ENCODE measurements around the gene RNF41.
A peak's percentile ranks its signal among the peaks of the same experiment; 100 is the strongest.

- no peak for TF ChIP-seq EZH2 (optimal IDR thresholded peaks at IDR 0.05; ENCODE audit: low read depth, low read length)
- peak; percentile 80 for TF ChIP-seq CTCF (IDR thresholded peaks at IDR 0.05; ENCODE audit: low read length)
Measured at GRCh38 chr12:56224102-56224701, 2.5 kb upstream of the RNF41 start, which contains the start of gene NABP2.
